Vagina (tissue), 2 donors: ENCODE results near the gene KCTD10. TPM values are rescaled to one million over a fixed set of nuclear protein-coding genes. Genes with fewer than 3 reads are reported as not detected.
"Not testable (repeated sequence)": the region's sequence is repeated elsewhere in the genome, so short reads cannot be mapped to it uniquely, and the experiment has no call there.

ENCODE experiments used
- DNase-seq, 2 donors: peaks; one replicate each; pipeline ENCODE4 v3.0.0-alpha.2; 2017; ENCODE audit errors: extremely low spot score in 2 of 2
- H3K27ac ChIP-seq: fragments of 200-600 bp; sonication (generic); one replicate; pipeline ENCODE4 v1.5.1; 2019
- H3K27me3 ChIP-seq: fragments of 200-600 bp; sonication (generic); one replicate; pipeline ENCODE4 v1.5.1; 2019
- H3K36me3 ChIP-seq, 2 donors: fragments of 200-600 bp; sonication (generic); one replicate each; pipeline ENCODE4 v1.5.1; 2017 to 2019
- H3K4me1 ChIP-seq: fragments of 200-600 bp; sonication (generic); one replicate; pipeline ENCODE4 v1.5.1; 2019
- H3K4me3 ChIP-seq, 2 donors: fragments of 200-600 bp; sonication (generic); 1 replicate in 1 of 2; 2 replicates in 1 of 2; pipeline ENCODE4 v1.5.1; 2016 to 2019
- H3K9me3 ChIP-seq: fragments of 200-600 bp; sonication (generic); one replicate; pipeline ENCODE4 v1.5.1; 2019
- POLR2A ChIP-seq, 2 donors: fragments of 450-650 bp; IDR thresholded peaks; one replicate each; pipeline ENCODE4 v1.6.1; 2017; ENCODE audit warnings: antibody characterized with exemption in 2 of 2, mild to moderate bottlenecking in 2 of 2, moderate library complexity in 2 of 2
- POLR2AphosphoS5 ChIP-seq, 2 donors: sonication (generic); formaldehyde crosslinking; IDR thresholded peaks; one replicate each; pipeline ENCODE4 v1.9.0; 2017; ENCODE audit warnings: antibody characterized with exemption in 2 of 2, mild to moderate bottlenecking in 2 of 2, low read depth in 1 of 2; ENCODE audit not compliant: insufficient read depth in 1 of 2
- intact Hi-C: fragments of 100-400 bp; cut with DNase I; formaldehyde crosslinking; loops from one replicate; pipeline ENCODE4 v1.15.1; 2023
- total RNA-seq: library from RNA; depleted of rRNA; stranded (reverse); fragments of >200 nt; gene quantifications from one replicate; pipeline ENCODE4 v1.2.3, GENCODE V29; 2016
- TF ChIP-seq, protein P1 (sequence below), 3 experiments: fragments of 450-650 bp in 2 of 3; fragments of 200-600 bp in 1 of 3; sonication (generic) in 1 of 3; IDR thresholded peaks; one replicate each; pipeline ENCODE4 v1.5.1; 2017 to 2019; ENCODE audit warnings: antibody characterized with exemption in 3 of 3, mild to moderate bottlenecking in 2 of 3, moderate library complexity in 2 of 3

KCTD10 gene
- total RNA-seq, 1 donor from 2014 or later = 86.2 TPM

GRCh38 chr12:109477963-109478315, 839 bp upstream of the KCTD10 start:
- Histone ChIP-seq H3K27me3 (no peaks in the 10 kb centered on the region), H3K9me3 (no peaks in the 10 kb centered on the region), H3K27ac (peak overlapping the region; percentile 97), H3K4me3 (peak overlapping the region; percentile 61 to 83), H3K36me3 (peaks cover 0 to 4% of the 10 kb centered on the region in 2 donors), H3K4me1 (peaks cover 57% of the 10 kb centered on the region)
- intact Hi-C loops = loop anchor here (2.0 kb wide), 1 partner anchor 49 kb away; no protein-coding TSS in a partner anchor
- no peak for DNase-seq
- TF ChIP-seq POLR2AphosphoS5 (IDR thresholded peaks at IDR 0.05; ENCODE audit: insufficient read depth in 1 of 2, low read depth in 1 of 2) = no peak
- TF ChIP-seq, protein P1, sequence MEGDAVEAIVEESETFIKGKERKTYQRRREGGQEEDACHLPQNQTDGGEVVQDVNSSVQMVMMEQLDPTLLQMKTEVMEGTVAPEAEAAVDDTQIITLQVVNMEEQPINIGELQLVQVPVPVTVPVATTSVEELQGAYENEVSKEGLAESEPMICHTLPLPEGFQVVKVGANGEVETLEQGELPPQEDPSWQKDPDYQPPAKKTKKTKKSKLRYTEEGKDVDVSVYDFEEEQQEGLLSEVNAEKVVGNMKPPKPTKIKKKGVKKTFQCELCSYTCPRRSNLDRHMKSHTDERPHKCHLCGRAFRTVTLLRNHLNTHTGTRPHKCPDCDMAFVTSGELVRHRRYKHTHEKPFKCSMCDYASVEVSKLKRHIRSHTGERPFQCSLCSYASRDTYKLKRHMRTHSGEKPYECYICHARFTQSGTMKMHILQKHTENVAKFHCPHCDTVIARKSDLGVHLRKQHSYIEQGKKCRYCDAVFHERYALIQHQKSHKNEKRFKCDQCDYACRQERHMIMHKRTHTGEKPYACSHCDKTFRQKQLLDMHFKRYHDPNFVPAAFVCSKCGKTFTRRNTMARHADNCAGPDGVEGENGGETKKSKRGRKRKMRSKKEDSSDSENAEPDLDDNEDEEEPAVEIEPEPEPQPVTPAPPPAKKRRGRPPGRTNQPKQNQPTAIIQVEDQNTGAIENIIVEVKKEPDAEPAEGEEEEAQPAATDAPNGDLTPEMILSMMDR (IDR thresholded peaks at IDR 0.05) = no peak
- no peak for TF ChIP-seq POLR2A (IDR thresholded peaks at IDR 0.05)

GRCh38 chr12:109476807-109477184, 304 bp downstream of the KCTD10 start:
- no peaks in the 10 kb centered on the region for H3K27me3 ChIP-seq
- H3K4me1 ChIP-seq = peaks cover 61% of the 10 kb centered on the region
- intact Hi-C loops = loop anchor here (2.0 kb wide), 1 partner anchor 48 kb away; no protein-coding TSS in a partner anchor

GRCh38 chr12:109475993-109476806, 900 bp downstream of the KCTD10 start:
- no peaks in the 10 kb centered on the region for H3K36me3 ChIP-seq
- H3K4me3 ChIP-seq = peak overlapping the region; percentile 61 to 83
- peaks cover 61% of the 10 kb centered on the region for H3K4me1 ChIP-seq
- intact Hi-C loops = loop anchor here (2.0 kb wide), 1 partner anchor 47 kb away; no protein-coding TSS in a partner anchor
- no peaks in the 10 kb centered on the region for H3K27me3 ChIP-seq
- DNase-seq = no peak
- no peaks in the 10 kb centered on the region for H3K9me3 ChIP-seq
- peak overlapping the region; percentile 97 for H3K27ac ChIP-seq
- TF ChIP-seq, protein P1 (IDR thresholded peaks at IDR 0.05) = no peak
- no peak for TF ChIP-seq POLR2AphosphoS5 (IDR thresholded peaks at IDR 0.05; ENCODE audit: insufficient read depth in 1 of 2, low read depth in 1 of 2)
- no peak for TF ChIP-seq POLR2A (IDR thresholded peaks at IDR 0.05)

More at GRCh38 chr12:109476807-109477184, 304 bp downstream of the KCTD10 start:
- H3K4me3 ChIP-seq = peak overlapping the region; percentile 61 to 83
- H3K9me3 ChIP-seq = no peaks in the 10 kb centered on the region
- DNase-seq = no peak
- H3K36me3 ChIP-seq = peaks cover 0 to 2% of the 10 kb centered on the region in 2 donors
- peak overlapping the region; percentile 97 for H3K27ac ChIP-seq
- TF ChIP-seq POLR2A (IDR thresholded peaks at IDR 0.05) (no peak), POLR2AphosphoS5 (IDR thresholded peaks at IDR 0.05; ENCODE audit: insufficient read depth in 1 of 2, low read depth in 1 of 2) (no peak)
- TF ChIP-seq, protein P1 (IDR thresholded peaks at IDR 0.05) = no peak

GRCh38 chr12:109475121-109475520, 2.0 kb downstream of the KCTD10 start:
- Histone ChIP-seq H3K27ac (no peak overlapping the region), H3K36me3 (no peaks in the 10 kb centered on the region), H3K4me3 (peak overlapping the region in 1 of 2 donors; percentile 61), H3K27me3 (no peaks in the 10 kb centered on the region), H3K4me1 (peaks cover 69% of the 10 kb centered on the region), H3K9me3 (no peaks in the 10 kb centered on the region)
- intact Hi-C loops = no loop called here
- TF ChIP-seq POLR2A (IDR thresholded peaks at IDR 0.05) = no peak
- no peak for DNase-seq

DNA sequence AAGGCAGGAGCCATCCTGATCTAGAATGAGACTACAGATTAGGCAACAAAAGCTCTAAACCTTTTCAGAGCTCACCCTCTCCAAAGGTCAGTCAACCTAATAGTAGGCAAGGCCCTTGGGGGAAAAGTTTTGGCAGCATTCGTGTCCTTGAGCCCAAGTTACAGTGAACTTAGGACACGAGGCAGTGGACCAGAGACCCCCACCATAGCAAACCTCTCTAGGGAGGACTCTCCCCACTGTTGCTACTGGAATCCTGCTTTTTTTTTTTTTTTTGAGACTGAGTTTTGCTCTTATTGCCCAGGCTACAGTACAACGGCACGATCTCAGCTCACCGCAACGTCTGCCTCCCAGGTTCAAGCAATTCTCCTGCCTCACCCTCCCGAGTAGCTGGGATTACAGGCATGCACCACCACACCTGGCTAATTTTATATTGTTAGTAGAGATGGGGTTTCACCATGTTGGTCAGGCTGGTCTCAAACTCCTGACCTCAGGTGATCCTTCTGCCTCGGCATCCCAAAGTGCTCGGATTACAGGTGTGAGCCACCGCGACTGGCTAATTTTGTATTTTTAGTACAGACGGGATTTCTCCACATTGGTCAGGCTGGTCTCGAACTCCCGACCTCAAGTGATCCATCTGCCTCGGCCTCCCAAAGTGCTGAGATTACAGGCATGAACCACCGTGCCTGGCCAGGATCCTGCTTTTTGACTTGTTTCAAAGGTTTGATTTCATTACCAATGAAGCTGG, 3.4 kb downstream of the KCTD10 start:
- intact Hi-C loops, DNase-seq, H3K4me3 ChIP-seq, H3K36me3 ChIP-seq, H3K27me3 ChIP-seq, H3K9me3 ChIP-seq: not testable (repeated sequence)
- Histone ChIP-seq H3K4me1 (peaks cover 69% of the 10 kb centered on the region), H3K27ac (peak overlapping the region; percentile 20)
